ENCODE data around the gene SGMS1. TPM values are rescaled to one million over a fixed set of nuclear protein-coding genes. Genes with fewer than 3 reads are reported as not detected.

SGMS1 gene
- total and polyA plus RNA-seq, 2 donors (not counting 3 experiments of a cell fraction or from before 2014, with no cell fraction given): 9.7 to 23.7 TPM

GRCh38 chr10:50641626-50642025 is 17.9 kb upstream of the SGMS1 start:
- FAIRE-seq (no peak), DNase-seq (ENCODE audit: low read depth, low spot score) (peak; percentile 18)
- H3K4me2 ChIP-seq (ENCODE audit: insufficient read depth, low read length): no peak overlapping the region
- no peak overlapping the region for H3K27ac ChIP-seq (ENCODE audit: insufficient read depth, low read depth, low read length)
- H3K27me3 ChIP-seq (ENCODE audit: control insufficient read depth in 2 of 2, insufficient read depth in 2 of 2, low read length in 2 of 2): peaks cover 2 to 3% of the 10 kb centered on the region in 2 experiments
- H4K20me1 ChIP-seq (replicated peaks; ENCODE audit: control insufficient read depth, extremely low read depth, insufficient read depth, low read length): no peaks in the 10 kb centered on the region
- no peaks in the 10 kb centered on the region for H3K4me1 ChIP-seq (ENCODE audit: control insufficient read depth, extremely low read depth, insufficient read depth, low read length)
- no peak overlapping the region for H3K4me3 ChIP-seq (replicated peaks in 1 of 3; ENCODE audit: insufficient read depth in 1 of 3, low read depth in 1 of 3, low read length in 3 of 3)
- no peaks in the 10 kb centered on the region for H3K36me3 ChIP-seq (ENCODE audit: control insufficient read depth in 2 of 2, extremely low read depth in 1 of 2, insufficient read depth in 2 of 2, low read length in 2 of 2)
- intact Hi-C loops (cut with micrococcal nuclease): no loop called here
- dilution Hi-C loops (cut with MboI; ENCODE audit: extremely low pct_ligation_motif_present, low sequenced_read_pairs): no loop called here
- H3K9ac ChIP-seq (replicated peaks; ENCODE audit: extremely low read depth, insufficient read depth, low read length): no peak overlapping the region
- no peaks in the 10 kb centered on the region for H3K9me1 ChIP-seq (replicated peaks; ENCODE audit: control insufficient read depth, extremely low read depth, insufficient read depth, low read length)
- CTCF ChIA-PET: no interaction called here
- no peaks in the 10 kb centered on the region for H3K79me2 ChIP-seq (ENCODE audit: control insufficient read depth, insufficient read depth, low read length)
- BruUV-seq (replicated peaks): no TSS peak
- H2AFZ ChIP-seq (ENCODE audit: low read depth, low read length): no peak overlapping the region
- H3K9me3 ChIP-seq (replicated peaks; ENCODE audit: control insufficient read depth, insufficient read depth, low read length): no peaks in the 10 kb centered on the region
- POLR2A ChIA-PET: no interaction called here
- TF ChIP-seq, protein P1, sequence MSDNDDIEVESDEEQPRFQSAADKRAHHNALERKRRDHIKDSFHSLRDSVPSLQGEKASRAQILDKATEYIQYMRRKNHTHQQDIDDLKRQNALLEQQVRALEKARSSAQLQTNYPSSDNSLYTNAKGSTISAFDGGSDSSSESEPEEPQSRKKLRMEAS (IDR thresholded peaks at IDR 0.05; ENCODE audit: insufficient read depth, insufficient read length): no peak
- TF ChIP-seq FOS (IDR thresholded peaks at IDR 0.05; ENCODE audit: borderline replicate concordance, insufficient read depth, low read length) (no peak), MYC (IDR thresholded peaks at IDR 0.05; ENCODE audit: low read depth, low read length) (no peak), GATA2 (IDR thresholded peaks at IDR 0.05; ENCODE audit: insufficient read depth, insufficient read length, low read depth, low read length) (no peak), EZH2 (IDR thresholded peaks at IDR 0.05; ENCODE audit: borderline replicate concordance, low read depth, low read length, severe bottlenecking) (no peak), POLR2AphosphoS5 (IDR thresholded peaks at IDR 0.05; ENCODE audit: insufficient read depth, low read depth, low read length) (no peak), POLR2A (IDR thresholded peaks at IDR 0.05; ENCODE audit: low read depth, low read length) (no peak), JUN (IDR thresholded peaks at IDR 0.05; ENCODE audit: borderline replicate concordance, insufficient read depth, insufficient read length, low read depth) (no peak)
- TF ChIP-seq, protein P2, sequence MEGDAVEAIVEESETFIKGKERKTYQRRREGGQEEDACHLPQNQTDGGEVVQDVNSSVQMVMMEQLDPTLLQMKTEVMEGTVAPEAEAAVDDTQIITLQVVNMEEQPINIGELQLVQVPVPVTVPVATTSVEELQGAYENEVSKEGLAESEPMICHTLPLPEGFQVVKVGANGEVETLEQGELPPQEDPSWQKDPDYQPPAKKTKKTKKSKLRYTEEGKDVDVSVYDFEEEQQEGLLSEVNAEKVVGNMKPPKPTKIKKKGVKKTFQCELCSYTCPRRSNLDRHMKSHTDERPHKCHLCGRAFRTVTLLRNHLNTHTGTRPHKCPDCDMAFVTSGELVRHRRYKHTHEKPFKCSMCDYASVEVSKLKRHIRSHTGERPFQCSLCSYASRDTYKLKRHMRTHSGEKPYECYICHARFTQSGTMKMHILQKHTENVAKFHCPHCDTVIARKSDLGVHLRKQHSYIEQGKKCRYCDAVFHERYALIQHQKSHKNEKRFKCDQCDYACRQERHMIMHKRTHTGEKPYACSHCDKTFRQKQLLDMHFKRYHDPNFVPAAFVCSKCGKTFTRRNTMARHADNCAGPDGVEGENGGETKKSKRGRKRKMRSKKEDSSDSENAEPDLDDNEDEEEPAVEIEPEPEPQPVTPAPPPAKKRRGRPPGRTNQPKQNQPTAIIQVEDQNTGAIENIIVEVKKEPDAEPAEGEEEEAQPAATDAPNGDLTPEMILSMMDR (IDR thresholded peaks at IDR 0.05; ENCODE audit: extremely low read depth in 1 of 2, insufficient read depth in 1 of 2, low read depth in 1 of 2, low read length in 2 of 2): no peak

All from endothelial cell of umbilical vein (primary cell).